ENCODE results near the gene OLFM3. TPM values are rescaled to one million over a fixed set of nuclear protein-coding genes. Genes with fewer than 3 reads are reported as not detected.

The OLFM3 gene
- total and polyA plus RNA-seq, 4 donors = not detected

GRCh38 chr1:101980974-101981373 lies 15.8 kb downstream of the OLFM3 start:
- TF ChIP-seq GABPA (IDR thresholded peaks at IDR 0.05 in 1 of 2, conservative IDR thresholded peaks at IDR 0.05 in 1 of 2) = no peak
- TF ChIP-seq NR2F2 (IDR thresholded peaks at IDR 0.05) = no peak
- no peak for TF ChIP-seq FOXA1 (IDR thresholded peaks at IDR 0.05)
- TF ChIP-seq JUND (IDR thresholded peaks at IDR 0.05) = no peak
- no peak for TF ChIP-seq RAD21 (IDR thresholded peaks at IDR 0.05)
- no peak for TF ChIP-seq FOXA2 (IDR thresholded peaks at IDR 0.05)
- TF ChIP-seq CTCF (IDR thresholded peaks at IDR 0.05; ENCODE audit: low read depth, low read length, missing input control) = no peak
- TF ChIP-seq TAF1 (conservative IDR thresholded peaks at IDR 0.05) = no peak
- H3K9ac ChIP-seq (ENCODE audit: low read depth in 1 of 2, low read length in 2 of 2) = no peak overlapping the region
- DNase-seq (ENCODE audit: low spot score) = no peak
- H3K4me3 ChIP-seq (ENCODE audit: low read depth in 1 of 3, low read length in 3 of 3) = no peak overlapping the region
- H3K4me1 ChIP-seq (ENCODE audit: control insufficient read depth in 4 of 4, insufficient read depth in 4 of 4, low read length in 3 of 4) = no peaks in the 10 kb centered on the region
- 44% methylated on average over 2 of the region's 2 CpGs for WGBS
- H3K9me3 ChIP-seq (ENCODE audit: control insufficient read depth in 4 of 4, low read length in 3 of 4) = no peaks in the 10 kb centered on the region
- no peak overlapping the region for H3K27ac ChIP-seq (ENCODE audit: low read depth in 1 of 2, low read length in 2 of 2)
- no peaks in the 10 kb centered on the region for H3K36me3 ChIP-seq (ENCODE audit: control insufficient read depth in 4 of 4, insufficient read depth in 3 of 4, low read depth in 1 of 4, low read length in 3 of 4)
- H3K27me3 ChIP-seq (ENCODE audit: control insufficient read depth in 4 of 4, insufficient read depth in 4 of 4, low read length in 3 of 4) = no peaks in the 10 kb centered on the region

- Histone ChIP-seq H3K4me1 (ENCODE audit: control insufficient read depth in 4 of 4, insufficient read depth in 4 of 4, low read length in 3 of 4) (no peaks in the 10 kb centered on the region), H3K9me3 (ENCODE audit: control insufficient read depth in 4 of 4, low read length in 3 of 4) (no peaks in the 10 kb centered on the region), H3K27ac (ENCODE audit: low read depth in 1 of 2, low read length in 2 of 2) (no peak overlapping the region), H3K36me3 (ENCODE audit: control insufficient read depth in 4 of 4, insufficient read depth in 3 of 4, low read depth in 1 of 4, low read length in 3 of 4) (no peaks in the 10 kb centered on the region), H3K27me3 (ENCODE audit: control insufficient read depth in 4 of 4, insufficient read depth in 4 of 4, low read length in 3 of 4) (no peaks in the 10 kb centered on the region), H3K9ac (ENCODE audit: low read depth in 1 of 2, low read length in 2 of 2) (no peak overlapping the region), H3K4me3 (ENCODE audit: low read depth in 1 of 3, low read length in 3 of 3) (no peak overlapping the region)
- no peak for DNase-seq (ENCODE audit: low spot score)
- 80% methylated on average over 3 of the region's 3 CpGs for WGBS
- TF ChIP-seq RXRA (IDR thresholded peaks at IDR 0.05) = no peak
- no peak for TF ChIP-seq HNF4A (conservative IDR thresholded peaks at IDR 0.05)
- TF ChIP-seq HNF4G (IDR thresholded peaks at IDR 0.05) = no peak
- TF ChIP-seq FOXA1 (IDR thresholded peaks at IDR 0.05) = no peak
- no peak for TF ChIP-seq CTCF (IDR thresholded peaks at IDR 0.05; ENCODE audit: low read depth, low read length, missing input control)
Observed at GRCh38 chr1:101977266-101977665, 19.5 kb downstream of the OLFM3 start.

- Histone ChIP-seq H3K27me3 (ENCODE audit: control insufficient read depth in 4 of 4, insufficient read depth in 4 of 4, low read length in 3 of 4) (no peaks in the 10 kb centered on the region), H3K4me3 (ENCODE audit: low read depth in 1 of 3, low read length in 3 of 3) (no peak overlapping the region), H3K27ac (ENCODE audit: low read depth in 1 of 2, low read length in 2 of 2) (no peak overlapping the region), H3K36me3 (ENCODE audit: control insufficient read depth in 4 of 4, insufficient read depth in 3 of 4, low read depth in 1 of 4, low read length in 3 of 4) (no peaks in the 10 kb centered on the region), H3K4me1 (ENCODE audit: control insufficient read depth in 4 of 4, insufficient read depth in 4 of 4, low read length in 3 of 4) (no peaks in the 10 kb centered on the region), H3K9ac (ENCODE audit: low read depth in 1 of 2, low read length in 2 of 2) (no peak overlapping the region), H3K9me3 (ENCODE audit: control insufficient read depth in 4 of 4, low read length in 3 of 4) (no peaks in the 10 kb centered on the region)
- WGBS = 52% methylated on average over 3 of the region's 3 CpGs
- no peak for DNase-seq (ENCODE audit: low spot score)
- no peak for TF ChIP-seq MAX (IDR thresholded peaks at IDR 0.05)
- TF ChIP-seq ATF3 (IDR thresholded peaks at IDR 0.05) = no peak
- TF ChIP-seq HNF4A (conservative IDR thresholded peaks at IDR 0.05) = no peak
- no peak for TF ChIP-seq RAD21 (IDR thresholded peaks at IDR 0.05)
- TF ChIP-seq FOXA1 (IDR thresholded peaks at IDR 0.05) = no peak
- TF ChIP-seq CTCF (IDR thresholded peaks at IDR 0.05; ENCODE audit: low read depth, low read length, missing input control) = no peak
- TF ChIP-seq NR2F2 (IDR thresholded peaks at IDR 0.05) = no peak
- no peak for TF ChIP-seq REST (IDR thresholded peaks at IDR 0.05)
- TF ChIP-seq GABPA (IDR thresholded peaks at IDR 0.05 in 1 of 2, conservative IDR thresholded peaks at IDR 0.05 in 1 of 2) = no peak
- no peak for TF ChIP-seq YY1 (IDR thresholded peaks at IDR 0.05)
- TF ChIP-seq FOXA2 (IDR thresholded peaks at IDR 0.05) = no peak
- TF ChIP-seq SP1 (IDR thresholded peaks at IDR 0.05) = no peak
Observed at GRCh38 chr1:101976161-101976560, 20.6 kb downstream of the OLFM3 start.

All from liver (tissue), 9 donors.